DMS153 treated with DMSO at 0.1 percent for 48 hours (cell line): ENCODE data around the gene FOXJ3.

Experiments used
- DNase-seq: peaks from one replicate; lab custom pipeline; 2025; ENCODE audit not compliant: unreplicated experiment; lab: John Stamatoyannopoulos, UW

The FOXJ3 gene

DNA sequence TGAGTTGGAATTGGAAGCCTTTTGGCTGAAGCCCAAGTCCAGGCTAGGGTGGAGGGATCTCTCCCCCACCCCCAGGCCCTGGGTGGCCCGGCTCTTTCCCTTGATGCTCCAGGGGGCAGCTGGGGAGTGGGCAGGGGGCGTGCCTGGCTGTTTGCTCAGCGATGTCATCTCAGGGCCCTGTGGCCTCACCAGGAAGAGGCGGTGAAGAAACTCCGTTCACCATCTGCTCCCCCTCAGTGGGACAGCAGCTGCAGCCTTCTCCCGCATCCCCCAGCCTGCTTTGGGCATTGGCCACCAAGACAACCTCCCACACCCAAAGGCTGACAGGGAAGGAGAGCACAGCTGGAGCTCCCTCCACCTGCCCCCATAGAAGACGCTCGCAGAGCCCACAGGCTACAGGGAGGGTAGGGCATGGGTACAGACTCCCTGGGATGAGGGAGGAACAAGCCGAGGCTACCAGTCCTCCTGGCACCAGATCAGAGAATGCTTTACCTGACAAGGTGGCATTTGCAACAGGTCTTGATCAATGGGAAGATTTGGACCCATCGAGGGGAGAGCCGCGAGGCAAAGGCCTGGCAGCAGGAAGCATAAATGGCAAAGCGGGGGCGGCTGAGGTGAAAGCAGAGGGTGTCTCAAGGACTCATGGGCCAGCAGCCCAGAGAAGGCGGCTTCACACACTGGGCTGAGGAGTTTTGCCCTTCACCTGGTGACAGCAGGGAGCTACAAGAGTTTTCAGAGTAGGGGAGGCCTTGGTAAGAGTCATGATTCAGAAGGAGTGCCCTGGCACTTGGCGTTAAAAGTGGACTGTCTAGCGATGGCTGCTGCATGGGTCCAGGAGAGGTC, 164.0 kb downstream of the FOXJ3 start:
- no peak for DNase-seq

- peak; percentile 71 for DNase-seq
Measured at GRCh38 chr1:42168763-42169162, 166.3 kb downstream of the FOXJ3 start.

DNA sequence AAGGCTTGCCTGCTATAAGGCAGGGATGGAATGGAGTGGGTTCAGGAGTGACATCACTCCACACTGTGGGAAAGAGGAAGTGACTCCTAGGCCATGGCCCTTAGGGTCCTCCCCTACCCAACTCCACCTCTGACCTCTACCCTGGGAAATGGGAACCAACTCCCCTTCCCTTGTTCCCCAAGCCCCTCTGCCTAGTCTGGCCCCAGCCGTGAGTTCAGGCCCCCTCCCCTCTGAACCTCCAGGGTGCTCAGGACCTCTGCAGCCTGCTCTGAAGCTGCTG, 166.7 kb downstream of the FOXJ3 start:
- no peak for DNase-seq

DNA sequence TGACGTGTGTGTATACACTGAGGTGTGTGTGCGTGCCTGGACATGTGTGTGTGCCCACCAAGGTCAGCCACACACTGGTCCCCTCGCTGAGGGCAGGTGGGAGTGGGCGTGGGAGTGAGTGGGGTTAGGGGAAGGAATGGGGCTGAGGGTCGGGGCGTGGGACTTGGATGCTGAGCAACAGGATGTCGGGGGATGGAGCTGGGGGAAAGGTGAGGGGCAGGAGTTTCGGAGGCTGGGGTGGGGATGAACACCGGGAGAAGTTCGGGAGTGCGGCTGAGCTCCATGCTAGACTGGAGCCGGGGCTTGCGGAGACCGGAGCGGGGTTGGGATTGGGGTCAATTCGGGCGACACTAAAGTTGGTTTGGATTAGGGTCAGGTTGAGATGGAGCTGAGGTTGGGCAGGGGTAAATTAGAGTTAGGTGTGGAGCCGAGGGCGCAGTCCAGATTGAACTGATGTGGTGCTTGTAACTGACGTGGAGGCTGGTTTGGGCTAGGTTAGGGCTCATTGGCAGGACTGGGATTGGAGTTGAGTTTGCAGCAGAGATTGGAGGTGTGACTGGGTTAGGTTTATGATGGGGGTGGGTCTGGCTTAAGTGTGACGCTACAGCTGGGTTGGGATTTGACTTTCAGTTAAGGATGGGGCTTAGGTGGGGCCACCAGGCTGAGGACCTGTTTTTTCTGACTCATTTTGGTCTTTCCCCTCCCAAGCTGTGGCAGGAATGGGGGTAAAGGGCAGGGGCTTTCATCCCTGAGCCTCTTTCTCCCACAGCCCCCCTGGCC, 167.2 kb downstream of the FOXJ3 start:
- DNase-seq: no peak

DNA sequence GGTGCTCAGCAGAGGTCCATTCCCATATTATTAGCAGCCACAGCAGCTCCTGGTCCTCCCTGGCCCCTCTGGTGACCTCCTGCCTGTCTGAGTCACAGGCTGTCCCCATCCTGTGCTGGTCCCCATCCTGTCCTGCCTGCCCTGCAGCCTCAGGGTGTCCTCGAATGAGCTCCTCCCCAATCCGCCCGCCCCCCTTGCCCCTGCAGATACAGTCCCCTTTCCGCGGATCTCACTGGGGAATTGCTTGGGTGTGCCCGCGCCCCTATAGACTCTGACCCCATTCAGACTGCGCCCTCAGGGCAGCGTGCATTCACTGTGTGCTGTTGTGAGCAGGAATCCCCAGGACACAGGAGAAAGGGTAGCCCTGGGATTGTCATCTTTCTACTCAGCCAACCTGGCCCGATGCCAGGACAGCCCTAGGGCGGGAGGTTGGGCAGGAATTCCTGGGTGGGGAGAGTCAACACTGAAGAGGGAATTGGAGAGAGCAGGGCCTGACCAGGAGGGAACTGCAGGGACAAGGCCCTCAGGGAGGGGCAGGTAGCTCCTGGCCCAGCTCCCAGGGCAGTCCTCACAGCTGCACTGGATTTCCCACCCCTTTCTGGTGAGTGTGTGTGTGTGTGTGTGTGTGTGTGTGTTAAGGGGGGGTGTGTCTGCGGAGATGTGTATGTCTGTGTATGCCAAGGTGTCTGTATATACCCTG, 169.4 kb downstream of the FOXJ3 start:
- DNase-seq: peak; percentile 99

DNA sequence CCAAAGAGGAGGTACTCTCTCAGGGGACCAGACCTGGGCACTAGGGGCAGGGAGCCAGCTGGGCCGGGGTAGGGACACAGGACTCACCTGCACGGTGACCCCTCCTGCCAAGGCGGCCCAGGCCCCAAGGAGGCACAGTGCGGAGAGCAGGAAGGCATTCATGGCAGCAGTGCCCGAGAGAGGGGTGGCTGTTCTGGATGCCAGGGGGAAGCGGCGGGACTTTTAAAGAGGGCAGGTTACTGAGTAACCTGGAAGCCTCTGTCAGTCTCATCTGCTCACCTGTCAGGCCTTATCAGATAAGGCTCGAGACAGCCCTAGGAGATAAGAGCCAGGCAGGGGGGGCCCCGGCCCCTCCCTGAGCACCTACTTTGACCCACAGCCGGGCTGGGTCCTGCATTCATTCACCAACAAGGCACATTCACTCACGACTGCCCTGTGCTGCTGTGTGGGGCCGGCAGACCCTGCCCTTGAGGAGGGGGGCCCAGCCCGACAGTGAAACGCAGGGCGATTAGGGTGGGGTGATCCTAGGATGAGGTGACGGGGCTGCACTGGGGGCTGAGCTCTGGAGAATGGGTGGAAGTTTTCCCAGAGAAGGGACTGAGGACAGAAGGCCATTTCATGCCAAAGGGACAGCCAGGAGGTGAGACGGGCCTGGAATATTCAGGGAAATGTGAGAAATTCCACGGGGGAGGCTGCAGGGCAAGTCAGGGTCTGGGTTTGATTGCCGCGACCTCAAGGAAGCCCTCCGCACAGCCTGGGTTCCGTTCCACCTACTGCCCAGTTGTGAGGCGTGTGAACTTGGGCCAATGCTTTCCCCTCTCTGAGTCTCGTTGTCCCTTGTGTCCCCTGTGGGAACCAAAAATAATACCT, 170.2 kb downstream of the FOXJ3 start, which contains the start of gene GUCA2A:
TSS of gene GUCA2A (minus strand) at position 195 of the 870 bp plus-strand sequence. CDS start at position 162, 33 bp downstream.
- DNase-seq: no peak

GRCh38 chr1:42163536-42164503, 171.2 kb downstream of the FOXJ3 start:
- no peak for DNase-seq

DNA sequence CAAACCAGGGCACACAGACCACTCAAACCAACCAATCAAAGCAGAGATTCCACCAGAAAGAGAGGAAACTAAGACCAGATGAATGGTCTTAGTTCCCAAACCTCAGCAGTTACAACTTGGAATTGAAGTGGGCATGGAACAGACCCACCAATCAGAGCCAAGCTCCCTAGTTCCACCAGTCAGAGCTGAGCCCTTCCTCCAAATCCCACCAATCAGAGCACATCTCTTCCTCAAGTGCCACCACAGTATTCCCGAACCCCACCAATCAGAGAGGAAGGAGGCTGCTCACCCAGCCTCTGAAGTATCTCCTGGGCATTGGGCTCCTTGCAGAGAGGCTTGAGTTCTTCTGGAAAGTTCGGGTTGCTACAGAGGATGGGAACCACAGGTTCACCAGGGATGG, 171.9 kb downstream of the FOXJ3 start:
- no peak for DNase-seq

GRCh38 chr1:42162181-42162580, 172.9 kb downstream of the FOXJ3 start:
- no peak for DNase-seq

GRCh38 chr1:42158189-42158588, 176.8 kb downstream of the FOXJ3 start:
- no peak for DNase-seq

DNA sequence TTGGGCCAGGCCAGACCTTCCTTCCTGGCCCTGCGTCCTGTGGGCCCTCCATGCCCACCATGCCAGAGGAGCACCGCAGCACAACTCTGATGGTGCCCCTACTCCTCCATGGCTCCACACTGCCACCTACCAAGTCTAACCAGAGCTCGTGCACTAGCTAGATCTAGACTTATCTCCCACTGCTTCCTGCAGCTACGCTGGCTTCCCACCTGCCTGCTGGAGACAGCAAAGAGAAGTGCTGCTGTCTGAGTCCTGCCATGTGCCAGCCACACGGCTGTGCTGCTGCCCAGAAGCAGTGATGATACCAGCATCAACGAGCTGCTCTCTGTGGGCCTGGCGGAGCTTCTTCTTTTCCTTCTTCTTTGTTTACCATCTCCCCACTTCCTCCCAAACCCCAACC, 177.4 kb downstream of the FOXJ3 start:
- peak; percentile 44 for DNase-seq

DNA sequence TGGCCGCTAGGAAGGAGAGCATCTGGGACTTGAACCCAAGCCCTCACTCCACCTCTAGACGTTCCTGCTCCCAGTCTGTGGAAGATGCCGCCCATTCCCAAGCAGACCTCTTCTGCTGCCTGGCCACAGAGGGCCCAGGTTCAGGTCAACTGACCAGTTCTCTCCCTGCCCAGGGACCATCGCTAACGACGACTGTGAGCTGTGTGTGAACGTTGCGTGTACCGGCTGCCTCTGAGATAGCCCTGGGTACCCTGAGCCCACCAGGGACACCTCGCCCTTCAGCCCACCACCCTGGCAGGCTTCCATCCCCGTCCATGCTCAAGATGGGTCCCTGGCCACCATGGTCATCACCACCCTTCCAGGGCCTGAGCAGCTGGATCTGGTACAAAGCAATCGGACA, 179.7 kb downstream of the FOXJ3 start:
- DNase-seq: no peak

GRCh38 chr1:42154685-42155084, 180.3 kb downstream of the FOXJ3 start:
- DNase-seq: no peak

- no peak for DNase-seq
Measured at GRCh38 chr1:42153624-42154023, 181.4 kb downstream of the FOXJ3 start.

GRCh38 chr1:42152907-42153600, 182.0 kb downstream of the FOXJ3 start, which contains the start of gene GUCA2B:
GUCA2B (plus strand) TSS chr1:42153410; CDS start chr1:42153451, 41 bp downstream.
- no peak for DNase-seq

GRCh38 chr1:42152119-42152518, 182.9 kb downstream of the FOXJ3 start:
- DNase-seq: no peak

DNA sequence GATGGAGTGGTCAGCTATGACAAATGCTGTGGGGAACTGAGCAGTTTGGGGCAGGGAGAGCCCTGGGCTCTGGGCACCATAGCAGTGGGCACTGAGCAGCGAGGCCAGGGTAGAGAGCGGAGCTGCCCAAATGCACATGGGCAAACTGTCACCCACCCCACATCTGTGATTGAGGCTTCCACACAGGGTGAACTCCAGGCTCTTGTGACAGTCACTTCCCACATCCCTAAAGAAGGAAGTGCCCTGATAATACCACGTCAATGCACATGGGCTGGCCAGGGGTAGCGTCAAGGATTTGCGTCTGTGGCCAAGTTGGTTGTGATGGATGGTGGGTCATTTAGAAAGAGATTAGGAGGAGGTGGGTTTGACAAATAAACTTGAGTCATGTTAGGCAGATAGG, 184.4 kb downstream of the FOXJ3 start:
- DNase-seq: no peak

- DNase-seq: no peak
Measured at GRCh38 chr1:42148166-42148565, 186.9 kb downstream of the FOXJ3 start.
